Measurements from ENCODE around the gene COL4A5.

DNA sequence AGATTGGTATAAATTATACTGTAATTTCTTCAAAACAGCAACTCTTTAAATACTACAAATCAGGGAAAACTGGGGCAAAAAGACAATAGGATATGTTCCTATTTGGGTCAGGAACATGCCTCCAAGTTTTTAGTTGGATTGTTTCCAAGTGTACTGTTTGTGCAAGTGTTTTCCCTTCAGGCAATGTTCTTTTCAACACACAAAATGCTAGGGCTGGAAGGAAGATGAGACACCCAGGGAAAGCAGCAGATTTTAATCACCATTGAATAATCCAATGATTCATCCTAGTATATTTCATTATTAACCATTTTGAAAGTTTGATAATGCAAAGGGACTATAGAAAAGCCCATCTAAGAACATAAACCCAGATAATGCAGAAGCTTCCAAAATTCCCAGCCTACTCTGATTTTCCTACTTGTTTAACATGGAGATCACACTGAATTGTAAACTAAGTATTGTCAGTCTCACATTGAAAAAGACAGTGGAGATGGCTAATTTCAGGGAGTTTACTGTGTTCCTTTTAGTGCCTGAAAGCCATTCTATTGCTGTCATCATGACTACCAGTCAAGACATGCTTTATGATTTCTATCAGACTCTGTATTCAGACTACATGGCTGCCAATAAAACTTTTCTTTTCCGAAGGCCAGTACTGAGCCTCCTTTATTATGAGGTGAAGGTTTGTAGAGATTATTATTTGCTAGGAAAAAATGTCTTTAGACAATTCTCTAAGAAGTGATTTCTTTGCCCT lies 40.0 kb upstream of the COL4A5 start:
- TF ChIP-seq, protein P1, sequence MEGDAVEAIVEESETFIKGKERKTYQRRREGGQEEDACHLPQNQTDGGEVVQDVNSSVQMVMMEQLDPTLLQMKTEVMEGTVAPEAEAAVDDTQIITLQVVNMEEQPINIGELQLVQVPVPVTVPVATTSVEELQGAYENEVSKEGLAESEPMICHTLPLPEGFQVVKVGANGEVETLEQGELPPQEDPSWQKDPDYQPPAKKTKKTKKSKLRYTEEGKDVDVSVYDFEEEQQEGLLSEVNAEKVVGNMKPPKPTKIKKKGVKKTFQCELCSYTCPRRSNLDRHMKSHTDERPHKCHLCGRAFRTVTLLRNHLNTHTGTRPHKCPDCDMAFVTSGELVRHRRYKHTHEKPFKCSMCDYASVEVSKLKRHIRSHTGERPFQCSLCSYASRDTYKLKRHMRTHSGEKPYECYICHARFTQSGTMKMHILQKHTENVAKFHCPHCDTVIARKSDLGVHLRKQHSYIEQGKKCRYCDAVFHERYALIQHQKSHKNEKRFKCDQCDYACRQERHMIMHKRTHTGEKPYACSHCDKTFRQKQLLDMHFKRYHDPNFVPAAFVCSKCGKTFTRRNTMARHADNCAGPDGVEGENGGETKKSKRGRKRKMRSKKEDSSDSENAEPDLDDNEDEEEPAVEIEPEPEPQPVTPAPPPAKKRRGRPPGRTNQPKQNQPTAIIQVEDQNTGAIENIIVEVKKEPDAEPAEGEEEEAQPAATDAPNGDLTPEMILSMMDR (IDR thresholded peaks at IDR 0.05; ENCODE audit: insufficient read depth, low read length) = no peak
- TF ChIP-seq SPI1 (IDR thresholded peaks at IDR 0.05; ENCODE audit: borderline replicate concordance, low read depth) = no peak
- TF ChIP-seq REST (IDR thresholded peaks at IDR 0.05; ENCODE audit: insufficient replicate concordance, low read depth) = no peak
- TF ChIP-seq POLR2AphosphoS5 (IDR thresholded peaks at IDR 0.05; ENCODE audit: low read depth) = no peak
- no peak for TF ChIP-seq GABPA (IDR thresholded peaks at IDR 0.05; ENCODE audit: low read depth)
